GM19324 (cell line): ENCODE results near the gene QPRT.
"Not testable (repeated sequence)": the region's sequence is repeated elsewhere in the genome, so short reads cannot be mapped to it uniquely, and the experiment has no call there.

ENCODE experiments used
- ATAC-seq: cut with Tn5 transposase; IDR thresholded peaks from one replicate; pipeline ENCODE4 v1.9.1; 2021; ENCODE audit warnings: mild to moderate bottlenecking, moderate library complexity; ENCODE audit not compliant: unreplicated experiment, low FRiP score

Gene QPRT

DNA sequence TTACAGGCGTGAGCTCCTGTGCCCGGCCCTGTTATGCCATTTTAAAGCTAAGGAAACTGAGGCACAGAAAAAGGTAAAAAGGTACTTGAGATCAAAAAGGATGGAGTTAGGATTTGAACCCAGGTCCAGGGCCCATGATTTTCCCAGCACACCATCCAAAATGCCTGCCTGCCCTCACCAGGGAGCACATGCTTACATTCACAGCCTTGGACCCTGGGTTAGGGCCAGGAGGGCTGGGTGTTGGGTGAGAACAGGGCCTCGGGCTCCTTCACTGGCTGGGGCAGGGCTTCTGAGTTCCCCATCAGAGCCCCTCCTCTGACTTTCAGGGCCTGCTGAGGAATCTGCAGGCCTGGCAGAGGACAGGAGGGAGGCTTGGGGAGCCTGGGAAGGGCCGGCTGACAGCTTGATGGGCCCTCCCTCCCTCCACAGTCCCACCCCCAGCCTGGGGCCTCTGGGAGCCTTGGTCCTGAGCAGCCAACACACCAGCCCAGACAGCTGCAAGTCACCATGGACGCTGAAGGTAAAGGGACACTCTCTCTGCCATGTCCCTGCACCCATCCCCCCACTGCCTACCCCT lies at the start of gene QPRT:
TSS of gene QPRT (plus strand) at position 490 of the 577 bp plus-strand sequence. CDS start at position 508, 18 bp downstream.
- ATAC-seq: no peak

DNA sequence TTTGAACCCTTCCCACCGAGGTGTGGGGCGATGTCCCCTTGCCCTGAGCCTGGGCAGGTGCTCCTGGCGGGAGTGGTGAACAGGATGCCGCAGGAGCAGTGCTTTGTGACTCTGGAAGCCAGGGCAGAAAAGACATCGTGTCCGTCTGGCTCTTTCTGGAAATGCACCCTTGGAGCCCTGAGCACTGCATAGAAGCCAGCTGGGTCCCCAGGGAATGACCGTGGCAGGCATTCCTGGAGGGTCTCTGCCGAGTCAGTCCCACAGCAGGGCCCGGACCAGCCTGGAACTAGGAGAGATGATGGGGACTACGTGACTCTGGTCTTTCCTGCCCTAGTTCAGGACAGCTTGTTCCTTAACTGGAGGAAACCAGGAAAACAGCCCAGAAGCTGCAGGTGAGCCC lies 49.7 kb upstream of the QPRT start:
- not testable (repeated sequence) for ATAC-seq

DNA sequence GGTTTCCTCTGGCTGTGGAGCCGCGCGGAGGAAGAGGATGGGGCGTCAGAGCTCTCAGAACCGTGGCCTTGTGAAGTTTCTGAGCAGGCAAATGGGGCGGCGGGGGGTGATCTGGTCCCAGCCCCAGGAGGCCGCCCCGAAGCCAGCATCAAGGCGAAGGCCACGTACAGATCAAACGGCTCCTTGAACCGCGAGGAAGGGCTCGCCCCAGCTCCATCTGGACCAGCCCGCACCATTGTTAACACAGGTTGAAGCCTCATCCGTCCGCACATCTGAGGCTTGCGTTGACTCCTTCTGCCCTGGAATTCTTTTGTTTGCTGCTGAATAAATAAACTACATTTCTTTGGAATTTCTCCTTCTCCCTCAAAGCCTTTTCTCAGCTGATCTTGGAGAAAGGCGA lies 47.3 kb upstream of the QPRT start:
- ATAC-seq: not testable (repeated sequence)

DNA sequence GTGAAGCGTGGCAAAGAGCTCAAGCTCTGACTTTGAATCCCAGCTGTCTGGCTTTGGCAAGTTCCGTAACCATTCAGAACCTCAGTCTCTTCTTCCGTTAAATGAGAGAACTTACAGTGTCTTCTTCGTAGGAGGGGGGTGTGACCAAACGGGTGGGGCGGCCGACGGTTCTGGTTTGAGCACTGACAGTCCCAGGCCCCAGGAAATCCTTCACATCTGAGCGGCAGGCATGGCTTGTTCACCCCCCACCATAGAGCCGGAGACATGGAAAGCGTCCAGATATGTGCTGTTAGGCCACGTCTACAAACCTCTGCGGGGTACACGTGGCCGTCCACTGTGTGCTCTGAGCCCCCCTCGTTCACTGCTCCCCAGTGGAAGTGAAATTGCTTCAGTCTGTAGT lies 43.1 kb upstream of the QPRT start:
- not testable (repeated sequence) for ATAC-seq

DNA sequence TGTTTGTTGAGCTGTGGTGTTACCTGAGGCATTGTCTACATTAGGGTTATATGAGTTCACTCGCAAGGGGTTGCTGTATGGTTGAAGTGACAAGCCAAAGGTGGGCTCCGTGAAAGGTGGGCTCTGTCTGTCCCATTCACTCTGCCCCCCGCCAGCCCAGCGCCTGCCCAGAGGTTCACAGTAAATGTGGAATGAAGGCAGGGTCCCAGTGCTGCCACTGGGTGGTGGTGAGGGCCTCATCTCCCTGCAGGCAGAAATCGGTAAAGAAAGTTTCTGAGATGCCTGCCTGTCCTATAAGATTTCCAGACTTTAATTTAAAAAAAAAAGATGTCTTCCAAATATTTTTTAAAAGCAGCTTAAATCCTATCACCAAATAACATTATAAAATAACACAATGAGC lies 42.6 kb upstream of the QPRT start:
- not testable (repeated sequence) for ATAC-seq

DNA sequence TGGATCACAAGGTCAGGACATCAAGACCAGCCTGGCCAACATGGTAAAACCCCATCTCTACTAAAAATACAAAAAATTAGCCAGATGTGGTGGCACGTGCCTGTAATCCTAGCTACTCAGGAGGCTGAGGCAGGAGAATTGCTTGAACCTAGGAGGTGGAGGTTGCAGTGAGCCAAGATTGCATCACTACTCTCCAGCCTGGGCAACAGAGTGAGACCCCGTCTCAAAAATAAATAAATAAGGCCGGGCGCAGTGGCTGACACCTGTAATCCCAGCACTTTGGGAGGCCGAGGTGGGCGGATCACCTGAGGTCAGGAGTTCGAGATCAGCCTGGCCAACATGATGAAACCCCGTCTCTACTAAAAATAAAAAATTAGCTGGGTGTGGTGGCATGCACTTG lies 40.2 kb upstream of the QPRT start:
- ATAC-seq: not testable (repeated sequence)

DNA sequence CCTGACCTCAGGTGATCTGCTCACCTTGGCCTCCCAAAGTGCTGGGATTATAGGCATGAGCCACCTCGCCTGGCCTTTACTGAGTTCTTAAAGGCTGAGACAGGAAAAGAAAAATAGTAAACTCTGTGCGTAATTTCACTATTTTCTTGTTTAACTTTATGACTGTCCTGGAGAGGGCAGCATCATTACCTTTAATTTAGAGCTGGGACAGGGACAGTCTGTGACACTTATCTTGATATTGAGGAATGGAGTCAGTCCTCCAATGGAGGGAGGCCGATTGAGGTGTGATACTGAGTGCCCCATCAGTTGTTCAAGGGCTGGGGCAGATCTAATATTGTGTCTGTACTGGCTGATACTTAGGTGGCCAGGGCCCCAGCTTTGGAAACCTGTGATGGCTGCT lies 37.4 kb upstream of the QPRT start:
- ATAC-seq: no peak

DNA sequence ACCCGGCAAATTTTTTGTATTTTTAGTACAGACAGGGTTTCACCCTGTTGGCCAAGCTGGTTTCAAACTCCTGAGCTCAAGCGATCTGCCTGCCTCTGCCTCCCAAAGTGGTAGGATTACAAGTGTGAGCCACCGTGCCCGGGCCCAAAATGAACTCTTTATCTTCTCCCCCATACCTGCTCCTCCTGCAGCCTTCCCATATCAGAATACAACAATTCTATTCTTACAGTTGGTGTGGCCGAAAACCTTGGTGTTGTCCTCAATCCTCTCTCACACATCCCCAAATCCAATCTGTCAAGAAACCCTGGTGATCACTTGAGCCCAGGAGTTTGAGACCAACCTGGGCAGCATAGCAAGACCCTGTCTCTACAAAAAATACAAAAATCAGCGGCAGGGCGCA lies 35.4 kb upstream of the QPRT start:
- ATAC-seq: no peak

DNA sequence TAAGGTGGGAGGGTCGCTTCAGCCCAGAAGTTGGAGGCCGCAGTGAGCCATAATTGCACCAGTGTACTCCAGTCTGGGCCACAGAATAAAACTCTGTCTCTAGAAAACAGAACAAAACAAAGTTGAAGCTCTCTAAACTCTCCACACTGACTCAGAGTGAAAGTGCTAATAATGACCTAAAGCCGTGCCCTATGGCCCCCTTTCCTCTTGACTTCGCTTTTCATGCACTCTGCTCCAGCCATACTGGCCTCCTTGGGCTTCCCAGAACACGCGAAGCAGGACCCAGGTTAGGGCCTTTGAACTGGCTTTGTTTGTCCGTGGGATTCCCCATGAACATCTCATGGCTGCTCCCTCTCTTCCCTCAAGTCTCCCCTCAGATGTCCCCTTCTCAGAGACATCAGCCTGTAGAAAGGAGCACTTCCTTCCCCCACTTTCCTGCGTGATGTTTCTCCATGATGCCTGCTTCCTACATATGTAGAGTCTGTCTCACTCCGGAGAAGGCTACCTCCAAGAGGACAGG lies 34.6 kb upstream of the QPRT start:
- ATAC-seq: peak; percentile 46

DNA sequence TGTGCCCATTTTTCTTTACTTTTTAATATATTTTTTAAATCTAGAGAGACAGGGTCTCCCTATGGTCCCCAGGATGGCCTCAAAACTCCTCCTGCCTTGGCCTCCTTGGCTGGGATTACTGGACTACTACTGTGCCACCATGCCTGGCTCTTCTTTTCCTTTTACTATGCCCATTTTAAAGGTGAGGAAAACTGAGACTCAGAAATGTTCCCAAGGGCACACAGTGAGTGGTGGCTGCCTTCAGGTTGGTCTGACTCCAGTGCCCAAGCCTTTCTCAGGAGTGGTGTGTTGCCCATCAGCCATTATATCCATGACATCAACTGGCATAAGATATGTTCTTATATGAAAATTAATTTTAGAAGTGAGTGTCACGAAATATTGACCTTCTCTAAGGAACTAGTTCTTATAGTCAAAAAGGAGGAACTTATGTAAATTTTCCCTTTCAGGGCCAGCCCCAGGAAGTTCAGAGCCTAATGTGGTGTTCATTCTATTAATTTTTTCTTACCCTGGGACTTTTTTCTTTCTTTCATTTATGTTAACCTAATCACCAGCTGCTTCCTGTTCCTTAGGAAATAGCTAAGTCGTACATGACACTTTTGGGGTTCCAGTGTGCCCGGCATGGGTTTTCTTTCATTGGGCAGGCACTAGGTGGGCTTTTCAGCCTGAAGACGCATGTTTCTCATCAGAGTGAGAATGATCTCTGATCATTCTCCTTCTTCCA lies 33.8 kb upstream of the QPRT start:
- ATAC-seq: no peak

DNA sequence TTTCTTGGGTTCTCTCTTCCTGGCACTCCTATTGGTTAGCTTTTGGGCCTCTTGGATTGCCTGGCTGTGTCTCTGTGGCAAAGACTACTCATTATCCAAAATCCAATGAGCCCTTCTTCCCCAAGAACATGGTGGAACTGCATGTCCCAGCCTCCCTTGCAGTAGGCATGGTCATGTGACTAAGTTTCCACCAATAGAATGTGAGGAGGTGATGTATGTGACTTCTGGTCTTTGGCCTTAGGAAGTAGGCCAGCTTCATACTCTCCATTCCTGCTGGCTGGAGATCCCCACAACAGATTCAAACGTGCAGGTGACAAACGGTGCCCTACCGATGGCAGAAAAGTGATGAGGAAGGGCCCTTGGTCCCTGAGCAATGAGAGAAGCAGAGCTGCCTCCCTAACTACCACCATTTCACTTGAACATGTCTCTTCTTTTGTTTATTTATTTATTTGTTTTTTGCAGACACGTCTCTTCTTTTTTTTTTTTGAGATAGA lies 33.2 kb upstream of the QPRT start:
- ATAC-seq: no peak

DNA sequence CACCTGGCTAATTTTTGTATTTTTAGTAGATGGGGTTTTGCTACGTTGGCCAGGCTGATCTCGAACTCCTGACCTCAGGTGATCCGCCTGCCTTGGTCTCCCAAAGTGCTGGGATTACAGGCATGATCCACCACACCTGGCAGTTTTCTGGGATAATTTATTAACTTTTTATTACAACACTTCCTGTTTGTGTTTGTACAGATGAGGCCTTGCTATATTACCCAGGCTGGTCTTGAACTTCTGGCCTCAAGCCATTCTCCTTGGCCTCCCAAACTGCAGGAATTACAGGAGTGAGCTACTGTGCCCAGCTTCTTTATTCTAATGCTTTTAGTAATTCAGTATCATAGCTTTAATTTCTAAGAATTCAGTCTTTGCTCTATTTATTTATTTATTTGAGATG lies 32.0 kb upstream of the QPRT start:
- no peak for ATAC-seq

DNA sequence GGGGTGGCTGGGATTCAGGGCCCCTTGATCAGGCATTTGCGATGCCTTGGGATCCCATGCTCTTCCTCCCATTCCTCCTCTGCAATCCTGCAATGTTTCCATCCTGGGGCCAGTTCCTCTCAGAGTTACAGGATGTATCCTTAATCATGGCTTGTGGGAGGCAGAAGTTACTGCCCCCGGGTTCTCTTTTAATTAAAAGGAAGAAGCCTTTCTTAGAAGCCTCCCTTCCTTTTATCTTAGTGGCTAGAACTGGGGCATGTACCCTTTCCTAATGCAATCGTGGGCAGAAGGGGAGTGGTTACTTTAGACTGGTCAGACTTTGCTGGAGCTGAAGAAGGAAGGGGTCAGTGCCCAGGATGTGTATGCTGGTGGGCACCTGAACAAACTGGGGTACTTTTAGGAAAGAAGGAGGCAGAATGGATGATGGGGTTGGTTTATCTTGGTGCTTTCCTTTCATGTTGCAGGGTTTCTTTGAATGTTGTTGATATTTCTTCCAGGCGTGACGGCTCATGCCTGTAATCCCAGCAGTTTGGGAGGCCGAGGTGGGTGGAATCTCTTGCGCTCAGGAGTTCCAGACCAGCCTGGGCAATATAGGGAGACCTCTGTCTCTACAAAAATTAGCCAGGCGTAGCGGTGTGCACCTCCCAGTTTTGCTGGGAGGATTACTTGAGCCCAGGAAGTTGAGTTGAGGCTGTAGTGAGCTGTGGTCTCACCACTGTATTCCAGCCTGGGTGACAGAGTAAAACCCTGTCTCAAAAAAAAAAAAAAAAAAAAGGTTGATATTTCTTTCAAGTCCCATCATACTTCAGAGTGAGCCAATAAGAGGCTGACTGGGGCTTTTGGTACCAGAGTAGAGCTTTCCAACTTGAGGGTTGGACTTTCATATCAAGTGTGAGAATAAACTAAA lies 29.1 kb upstream of the QPRT start:
- ATAC-seq: no peak

DNA sequence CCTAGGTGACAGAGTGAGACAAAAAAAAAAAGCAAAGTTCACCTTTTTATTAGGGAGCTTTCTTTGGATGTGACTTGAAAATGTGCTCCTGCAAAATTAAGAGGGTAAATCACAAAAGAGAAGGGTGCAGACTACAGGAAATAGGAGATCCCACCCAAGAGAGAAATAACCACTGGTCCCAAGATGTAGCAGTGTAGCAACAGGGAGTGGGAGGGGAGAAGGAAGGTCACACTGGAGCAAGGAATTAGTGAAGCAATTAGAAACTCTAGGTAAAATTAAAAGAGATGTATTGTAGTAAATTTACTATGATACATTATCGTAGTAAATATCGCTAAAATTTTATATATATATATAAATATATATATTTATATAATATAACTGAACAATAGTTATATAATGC lies 28.2 kb upstream of the QPRT start:
- ATAC-seq: no peak

DNA sequence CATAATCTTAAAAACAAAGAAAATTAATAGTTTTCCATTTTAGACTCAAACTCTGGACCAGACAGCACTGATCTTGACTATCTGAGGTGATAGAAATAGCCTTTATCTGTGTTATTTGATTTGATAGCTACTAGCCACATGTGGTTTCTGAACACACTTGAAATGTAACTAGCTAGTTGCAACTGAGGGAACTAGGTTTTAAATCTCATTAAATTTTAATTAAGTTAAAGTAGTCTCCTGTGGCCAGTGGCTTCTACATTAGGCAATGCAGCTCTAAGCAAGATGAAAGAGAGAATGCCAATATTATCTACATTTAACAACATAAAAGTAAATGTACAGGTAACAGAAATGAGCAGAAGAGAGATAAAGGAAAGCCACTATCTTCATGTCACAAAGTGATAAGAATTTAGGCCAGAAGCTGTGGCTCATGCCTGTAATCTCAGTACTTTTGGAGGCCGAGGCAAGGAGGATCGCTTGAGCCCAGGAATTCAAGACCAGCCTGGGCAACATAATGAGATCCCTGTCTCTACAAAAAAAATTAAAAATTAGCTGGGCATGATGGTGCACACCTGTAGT lies 27.1 kb upstream of the QPRT start:
- ATAC-seq: no peak

DNA sequence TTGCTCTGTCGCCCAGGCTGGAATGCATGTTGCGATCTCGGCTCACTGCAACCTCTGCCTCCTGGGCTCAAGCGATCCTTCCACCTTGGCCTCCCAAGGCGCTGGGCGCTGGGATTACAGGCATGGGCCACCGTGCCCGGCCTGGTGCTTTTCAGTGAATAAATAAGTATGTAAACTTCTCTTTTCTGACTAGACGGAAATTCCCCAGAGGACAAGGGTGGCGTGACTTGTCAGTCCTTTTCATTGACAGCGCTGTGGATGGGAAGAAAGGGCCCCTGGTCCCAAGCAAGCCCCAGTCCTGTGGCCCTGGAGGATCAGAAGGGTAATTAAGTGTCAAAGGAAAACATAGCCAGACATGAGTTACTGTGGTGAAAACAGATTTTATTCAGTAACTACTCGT lies 25.5 kb upstream of the QPRT start:
- no peak for ATAC-seq

DNA sequence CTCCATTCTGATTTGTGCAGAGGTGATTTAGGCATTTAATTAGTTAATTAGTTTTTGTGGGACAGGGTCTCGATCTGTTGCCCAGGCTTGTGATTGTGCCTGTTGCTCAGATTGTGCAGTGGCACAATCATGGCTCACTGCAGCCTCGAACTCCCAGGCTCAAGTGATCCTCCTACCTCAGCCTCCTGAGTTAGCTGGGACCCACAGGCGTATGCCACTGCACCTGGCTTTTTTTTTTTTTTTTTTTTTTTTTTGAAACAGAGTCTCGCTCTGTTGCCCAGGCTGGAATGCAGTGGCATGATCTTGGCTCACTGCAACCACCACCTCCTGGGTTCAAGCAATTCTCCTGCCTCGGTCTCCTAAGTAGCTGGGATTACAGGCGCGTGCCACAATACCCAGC lies 25.1 kb upstream of the QPRT start:
- not testable (repeated sequence) for ATAC-seq

DNA sequence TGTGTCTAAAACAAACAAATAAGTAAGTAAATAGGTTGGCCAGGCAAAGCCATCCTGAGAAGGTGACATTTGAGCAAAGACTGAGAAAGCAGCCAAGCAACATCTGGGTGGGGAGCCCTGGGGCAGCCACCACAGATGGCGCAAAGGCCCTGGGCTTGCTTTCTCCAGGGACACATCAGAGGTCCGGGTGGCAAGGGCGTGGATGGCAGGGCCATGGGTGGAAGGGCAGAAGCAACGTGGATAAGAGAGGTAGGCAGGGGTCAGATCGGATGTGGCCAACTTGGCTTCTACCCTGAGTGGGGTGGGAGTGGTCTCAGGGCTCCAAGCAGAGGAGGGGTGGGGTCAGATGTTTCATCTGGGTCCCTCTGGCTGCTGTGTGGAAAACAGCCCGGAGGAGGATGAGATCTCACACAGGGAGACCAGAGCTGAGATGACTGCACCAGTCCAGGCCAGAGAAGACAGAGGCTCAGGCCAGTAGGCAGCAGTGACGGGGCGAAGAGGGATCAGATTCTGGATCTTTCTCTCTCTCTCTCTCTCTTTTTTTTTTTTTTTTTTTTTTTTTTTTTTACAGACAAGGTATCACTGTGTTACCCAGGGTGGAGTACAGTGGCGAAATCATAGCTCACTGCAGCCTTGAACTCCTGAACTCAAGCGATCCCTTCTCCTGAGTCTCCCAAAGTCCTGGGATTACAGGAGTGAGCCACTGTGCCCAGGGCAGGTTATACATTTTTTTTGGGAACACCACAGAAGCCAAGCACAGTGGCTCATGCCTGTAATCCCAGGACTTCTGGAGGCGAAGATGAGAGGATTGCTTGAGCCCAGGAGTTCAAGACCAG lies 22.1 kb upstream of the QPRT start:
- no peak for ATAC-seq

DNA sequence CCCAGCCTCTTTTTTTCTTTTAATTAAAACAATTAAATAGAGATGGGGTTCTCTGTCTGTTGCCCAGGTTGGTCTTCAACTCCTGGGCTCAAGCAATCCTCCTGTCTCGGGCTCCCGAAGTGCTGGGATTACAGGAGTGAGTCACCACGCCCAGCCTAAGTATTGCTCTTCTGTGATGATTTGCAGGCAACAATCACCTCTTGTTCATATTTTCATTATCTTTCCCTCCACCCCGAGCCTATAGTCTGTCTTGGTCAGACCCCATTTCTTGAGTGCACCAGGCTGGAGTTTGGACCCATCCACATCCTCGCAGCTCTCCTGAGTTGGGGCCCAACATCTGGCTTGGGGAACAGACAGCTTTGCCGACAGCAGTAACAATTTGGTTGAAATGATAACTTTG lies 20.3 kb upstream of the QPRT start:
- ATAC-seq: no peak
